ENCODE measurements around the gene RNF208.

GRCh38 chr9:137243626-137244485 lies 21.8 kb upstream of the RNF208 start:
- TF ChIP-seq POLR2A (IDR thresholded peaks at IDR 0.05) = no peak
- no peak for TF ChIP-seq CTCF (IDR thresholded peaks at IDR 0.05)

Data from testis (tissue), 2 donors.